Gastroesophageal sphincter (tissue), 4 donors: ENCODE results near the gene SMYD4. TPM values are rescaled to one million over a fixed set of nuclear protein-coding genes. Genes with fewer than 3 reads are reported as not detected.
A peak's percentile ranks its signal among the peaks of the same experiment; 100 is the strongest.

Source experiments
- ATAC-seq: fragments of 150-250 bp; one replicate; pipeline ENCODE4 v1.9.1; 2016; ENCODE audit warnings: mild to moderate bottlenecking, moderate library complexity
- H3K27ac ChIP-seq, 4 donors: fragments of 200-600 bp; sonication (generic) in 3 of 4; 1 replicate in 3 of 4; 2 replicates in 1 of 4; pipeline ENCODE4 v1.5.1; 2016 to 2019
- H3K27me3 ChIP-seq: fragments of 200-600 bp; sonication (generic); one replicate; pipeline ENCODE4 v1.5.1; 2019
- H3K36me3 ChIP-seq, 2 donors: fragments of 200-600 bp; sonication (generic); one replicate each; pipeline ENCODE4 v1.5.1; 2019; ENCODE audit warnings: control low read depth in 1 of 2
- H3K4me1 ChIP-seq, 3 donors: fragments of 200-600 bp; sonication (generic); 1 replicate in 2 of 3; 2 replicates in 1 of 3; pipeline ENCODE4 v1.5.1; 2016 to 2019; ENCODE audit warnings: control low read depth in 2 of 3
- H3K4me3 ChIP-seq, 2 donors: fragments of 200-600 bp; sonication (generic); one replicate each; pipeline ENCODE4 v1.5.1; 2019; ENCODE audit warnings: mild to moderate bottlenecking in 1 of 2, moderate library complexity in 1 of 2
- H3K9me3 ChIP-seq, 3 donors: fragments of 200-600 bp; sonication (generic); one replicate each; pipeline ENCODE4 v1.5.1; 2017 to 2019; ENCODE audit warnings: control low read depth in 2 of 3
- CTCF ChIP-seq, 4 experiments: fragments of 200-600 bp in 2 of 4; fragments of 450-650 bp in 2 of 4; sonication (generic) in 1 of 4; IDR thresholded peaks; one replicate each; pipeline ENCODE4 v1.5.1; 2017 to 2019; ENCODE audit warnings: antibody characterized with exemption in 4 of 4, mild to moderate bottlenecking in 2 of 4, moderate library complexity in 2 of 4
- EP300 ChIP-seq: sonication (generic); formaldehyde crosslinking; IDR thresholded peaks from one replicate; pipeline ENCODE4 v1.6.1; 2017; ENCODE audit warnings: antibody characterized with exemption, mild to moderate bottlenecking
- POLR2A ChIP-seq, 2 donors: fragments of 450-650 bp; IDR thresholded peaks; one replicate each; pipeline ENCODE4 v1.6.1; 2017; ENCODE audit warnings: antibody characterized with exemption in 2 of 2, mild to moderate bottlenecking in 2 of 2, moderate library complexity in 1 of 2
- POLR2AphosphoS5 ChIP-seq: sonication (generic); formaldehyde crosslinking; IDR thresholded peaks from one replicate; pipeline ENCODE4 v1.6.1; 2017; ENCODE audit warnings: antibody characterized with exemption
- WGBS, 2 donors: methylation state at CpG; one replicate each; pipeline ENCODE4 v1.1.5; 2018; ENCODE audit warnings: low coverage in 1 of 2; 5-methylcytosine and 5-hydroxymethylcytosine counted together
- total RNA-seq, 4 donors: library from RNA; depleted of rRNA; stranded (reverse); fragments of >200 nt; gene quantifications; one replicate each; pipeline ENCODE4 v1.1.0, GENCODE V29; 2016

The SMYD4 gene
- total RNA-seq, 4 donors from 2014 or later, result 8.1 to 14.0 (median 11.0) TPM

- ATAC-seq, result no peak
- WGBS, 2 donors, result 100% methylated on average over 2 of the region's 17 CpGs; no CpG with 5 or more reads in 1 of the 2 donors
Measured at GRCh38 chr17:1735834-1736347, 93.8 kb downstream of the SMYD4 start.

GRCh38 chr17:1735418-1735817 is 94.3 kb downstream of the SMYD4 start:
- H3K36me3 ChIP-seq, result peaks cover 0 to 80% of the 10 kb centered on the region in 2 donors
- WGBS, 2 donors, result 92% methylated on average over 6 of the region's 10 CpGs; no CpG with 5 or more reads in 1 of the 2 donors
- ATAC-seq, result no peak

More at GRCh38 chr17:1735834-1736347, 93.8 kb downstream of the SMYD4 start:
- Histone ChIP-seq H3K9me3 (no peaks in the 10 kb centered on the region), H3K27ac (peak overlapping the region in 1 of 4 donors; percentile 60), H3K36me3 (peaks cover 0 to 75% of the 10 kb centered on the region in 2 donors), H3K4me3 (no peak overlapping the region), H3K4me1 (peaks cover 0 to 30% (median 6%) of the 10 kb centered on the region in 3 donors), H3K27me3 (no peaks in the 10 kb centered on the region)
- no peak for TF ChIP-seq EP300
- no peak for TF ChIP-seq POLR2AphosphoS5
- TF ChIP-seq CTCF (IDR thresholded peaks at IDR 0.05), result no peak
- no peak for TF ChIP-seq POLR2A (IDR thresholded peaks at IDR 0.05)

DNA sequence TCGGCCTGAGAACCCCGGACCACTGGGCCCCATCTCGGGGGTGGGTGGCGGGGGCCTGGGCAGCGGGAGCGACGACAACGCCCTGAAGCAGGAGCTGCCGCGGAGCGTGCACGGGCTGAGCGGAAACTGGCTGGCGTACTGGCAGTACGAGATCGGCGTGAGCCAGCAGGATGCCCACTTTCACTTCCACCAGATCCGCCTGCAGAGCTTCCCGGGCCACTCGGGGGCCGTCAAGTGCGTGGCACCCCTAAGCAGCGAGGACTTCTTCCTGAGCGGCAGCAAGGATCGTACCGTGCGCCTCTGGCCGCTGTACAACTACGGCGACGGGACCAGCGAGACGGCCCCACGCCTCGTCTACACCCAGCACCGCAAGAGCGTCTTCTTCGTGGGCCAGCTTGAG is 95.9 kb downstream of the SMYD4 start:
- WGBS, 2 donors, result 100% methylated on average over 1 of the region's 38 CpGs; no CpG with 5 or more reads in 1 of the 2 donors
- H3K36me3 ChIP-seq, result peaks cover 0 to 95% of the 10 kb centered on the region in 2 donors
- no peak overlapping the region for H3K27ac ChIP-seq
- TF ChIP-seq POLR2AphosphoS5, result no peak
- no peak for TF ChIP-seq EP300
- no peak for TF ChIP-seq CTCF (IDR thresholded peaks at IDR 0.05)
- no peak for TF ChIP-seq POLR2A (IDR thresholded peaks at IDR 0.05)
- H3K9me3 ChIP-seq, result no peaks in the 10 kb centered on the region
- H3K4me1 ChIP-seq, result peaks cover 0 to 51% (median 11%) of the 10 kb centered on the region in 3 donors
- H3K27me3 ChIP-seq, result no peaks in the 10 kb centered on the region
- H3K4me3 ChIP-seq, result no peak overlapping the region
- ATAC-seq, result no peak

More at GRCh38 chr17:1735418-1735817, 94.3 kb downstream of the SMYD4 start:
- Histone ChIP-seq H3K27me3 (no peaks in the 10 kb centered on the region), H3K27ac (peak overlapping the region in 1 of 4 donors; percentile 60), H3K4me1 (peaks cover 0 to 35% (median 6%) of the 10 kb centered on the region in 3 donors), H3K4me3 (no peak overlapping the region), H3K9me3 (no peaks in the 10 kb centered on the region)
- TF ChIP-seq POLR2AphosphoS5, result no peak
- TF ChIP-seq CTCF (IDR thresholded peaks at IDR 0.05), result no peak
- TF ChIP-seq POLR2A (IDR thresholded peaks at IDR 0.05), result no peak
- TF ChIP-seq EP300, result no peak

- 74% methylated on average over 6 of the region's 11 CpGs; no CpG with 5 or more reads in 1 of the 2 donors for WGBS, 2 donors
- Histone ChIP-seq H3K9me3 (no peaks in the 10 kb centered on the region), H3K27ac (no peak overlapping the region), H3K4me3 (no peak overlapping the region), H3K4me1 (peaks cover 0 to 60% (median 11%) of the 10 kb centered on the region in 3 donors), H3K36me3 (peaks cover 0 to 96% of the 10 kb centered on the region in 2 donors), H3K27me3 (no peaks in the 10 kb centered on the region)
- TF ChIP-seq EP300 (no peak), CTCF (IDR thresholded peaks at IDR 0.05) (no peak), POLR2A (IDR thresholded peaks at IDR 0.05) (no peak), POLR2AphosphoS5 (no peak)
- no peak for ATAC-seq
Measured at GRCh38 chr17:1732833-1733321, 96.8 kb downstream of the SMYD4 start.
